Activated naive CD8-positive, alpha-beta T cell treated with anti-CD3 and anti-CD28 coated beads, Interleukin-2, amount 50 U/mL, for 24 hours (primary cell): Measurements from ENCODE around the gene NEUROG1.

Experiments
- ATAC-seq: fragments of 150-1000 bp; cut with Tn5 transposase; one replicate; pipeline ENCODE4 v1.10.0; 2021
- DNase-seq: peaks from one replicate; pipeline ENCODE4 v3.0.0; 2021
- H3K27ac Mint-ChIP-seq: one replicate; pipeline ENCODE4 v1.8.0; 2021; ENCODE audit warnings: mild to moderate bottlenecking, mixed read lengths
- H3K27me3 Mint-ChIP-seq: one replicate; pipeline ENCODE4 v1.8.0; 2021; ENCODE audit warnings: mixed read lengths
- H3K36me3 Mint-ChIP-seq: one replicate; pipeline ENCODE4 v1.8.0; 2021; ENCODE audit warnings: low read depth, mixed read lengths
- H3K4me1 Mint-ChIP-seq: one replicate; pipeline ENCODE4 v1.8.0; 2021; ENCODE audit warnings: mixed read lengths
- H3K4me3 Mint-ChIP-seq: one replicate; pipeline ENCODE4 v1.8.0; 2021; ENCODE audit warnings: mild to moderate bottlenecking, moderate library complexity, mixed read lengths
- H3K9me3 Mint-ChIP-seq: one replicate; pipeline ENCODE4 v1.8.0; 2021; ENCODE audit warnings: mixed read lengths

NEUROG1 gene

DNA sequence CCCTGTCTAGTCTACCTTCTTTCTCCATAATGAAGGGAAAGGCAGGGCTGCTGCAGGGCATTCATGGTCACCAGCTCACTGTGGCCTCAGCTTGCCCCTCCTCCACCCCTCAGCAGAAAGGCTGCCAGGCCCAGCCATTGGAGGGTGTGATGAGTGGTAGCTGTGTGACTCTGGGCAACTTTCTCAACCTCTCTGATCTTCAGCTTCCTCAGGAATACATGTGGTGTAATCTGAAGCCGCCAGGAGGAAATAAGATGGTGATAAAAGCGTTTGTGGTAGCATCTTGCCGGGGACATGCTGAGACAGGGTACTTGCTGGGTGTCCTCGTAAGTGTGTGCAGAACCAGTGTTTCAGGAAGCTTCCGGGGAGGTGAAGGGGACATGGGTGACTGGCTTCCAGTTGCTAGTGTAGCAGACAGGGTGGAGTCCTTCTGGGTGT lies 33.2 kb upstream of the NEUROG1 start:
- no peak overlapping the region for H3K4me3 Mint-ChIP-seq

DNA sequence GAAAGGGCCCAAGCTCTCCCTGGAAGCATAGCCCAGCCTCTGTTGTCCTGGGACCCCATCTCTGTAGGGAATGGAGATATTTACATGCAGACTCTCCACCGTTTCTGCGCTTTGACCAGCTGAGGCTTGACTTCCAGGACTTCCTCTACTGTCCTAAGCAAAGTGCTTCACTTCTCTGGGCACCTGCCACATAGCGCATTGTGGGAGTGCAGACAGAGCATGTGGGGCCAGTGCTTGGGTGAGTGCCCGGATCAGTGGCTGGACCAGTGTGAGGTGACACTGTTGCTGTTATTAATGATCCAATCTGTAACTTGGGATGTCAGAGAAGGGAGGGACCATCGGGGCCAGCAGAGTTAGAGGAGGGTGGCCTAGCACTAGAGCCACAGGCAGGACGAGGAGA lies 32.5 kb upstream of the NEUROG1 start:
- H3K4me1 Mint-ChIP-seq, result no peaks in the 10 kb centered on the region
- no peaks in the 10 kb centered on the region for H3K36me3 Mint-ChIP-seq
- DNase-seq (no peak), ATAC-seq (no peak)
- no peaks in the 10 kb centered on the region for H3K9me3 Mint-ChIP-seq
- no peak overlapping the region for H3K27ac Mint-ChIP-seq
- H3K27me3 Mint-ChIP-seq, result peaks cover 4% of the 10 kb centered on the region
- H3K4me3 Mint-ChIP-seq, result no peak overlapping the region

More for the DNA sequence above, 33.2 kb upstream of the NEUROG1 start:
- Mint-ChIP-seq H3K9me3 (no peaks in the 10 kb centered on the region), H3K4me1 (no peaks in the 10 kb centered on the region), H3K27ac (no peak overlapping the region), H3K27me3 (peaks cover 4% of the 10 kb centered on the region), H3K36me3 (no peaks in the 10 kb centered on the region)
- DNase-seq, result no peak
- no peak for ATAC-seq

DNA sequence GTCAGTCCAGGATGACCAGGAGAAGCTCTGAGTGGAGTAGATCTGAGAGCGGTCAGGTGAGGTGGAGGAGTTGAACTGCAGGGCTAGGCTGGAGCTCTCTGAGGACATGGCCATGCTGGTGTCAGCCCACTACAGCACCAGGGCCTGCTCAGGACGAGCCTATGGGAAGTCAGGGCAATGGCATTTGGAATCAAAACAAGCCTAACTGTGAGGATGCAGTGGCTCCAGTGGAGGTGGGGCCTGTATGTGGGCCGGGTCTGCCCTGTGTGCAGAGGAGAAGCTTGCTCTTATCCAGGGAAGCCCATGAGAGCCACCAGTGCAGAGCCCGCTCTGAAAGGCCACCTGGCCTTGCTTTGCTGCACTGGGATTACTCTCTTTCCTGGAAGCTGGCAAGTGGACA lies 31.9 kb upstream of the NEUROG1 start:
- DNase-seq (no peak), ATAC-seq (no peak)
- peaks cover 4% of the 10 kb centered on the region for H3K27me3 Mint-ChIP-seq
- no peaks in the 10 kb centered on the region for H3K9me3 Mint-ChIP-seq
- H3K27ac Mint-ChIP-seq, result no peak overlapping the region
- no peaks in the 10 kb centered on the region for H3K36me3 Mint-ChIP-seq
- no peak overlapping the region for H3K4me3 Mint-ChIP-seq
- H3K4me1 Mint-ChIP-seq, result no peaks in the 10 kb centered on the region

DNA sequence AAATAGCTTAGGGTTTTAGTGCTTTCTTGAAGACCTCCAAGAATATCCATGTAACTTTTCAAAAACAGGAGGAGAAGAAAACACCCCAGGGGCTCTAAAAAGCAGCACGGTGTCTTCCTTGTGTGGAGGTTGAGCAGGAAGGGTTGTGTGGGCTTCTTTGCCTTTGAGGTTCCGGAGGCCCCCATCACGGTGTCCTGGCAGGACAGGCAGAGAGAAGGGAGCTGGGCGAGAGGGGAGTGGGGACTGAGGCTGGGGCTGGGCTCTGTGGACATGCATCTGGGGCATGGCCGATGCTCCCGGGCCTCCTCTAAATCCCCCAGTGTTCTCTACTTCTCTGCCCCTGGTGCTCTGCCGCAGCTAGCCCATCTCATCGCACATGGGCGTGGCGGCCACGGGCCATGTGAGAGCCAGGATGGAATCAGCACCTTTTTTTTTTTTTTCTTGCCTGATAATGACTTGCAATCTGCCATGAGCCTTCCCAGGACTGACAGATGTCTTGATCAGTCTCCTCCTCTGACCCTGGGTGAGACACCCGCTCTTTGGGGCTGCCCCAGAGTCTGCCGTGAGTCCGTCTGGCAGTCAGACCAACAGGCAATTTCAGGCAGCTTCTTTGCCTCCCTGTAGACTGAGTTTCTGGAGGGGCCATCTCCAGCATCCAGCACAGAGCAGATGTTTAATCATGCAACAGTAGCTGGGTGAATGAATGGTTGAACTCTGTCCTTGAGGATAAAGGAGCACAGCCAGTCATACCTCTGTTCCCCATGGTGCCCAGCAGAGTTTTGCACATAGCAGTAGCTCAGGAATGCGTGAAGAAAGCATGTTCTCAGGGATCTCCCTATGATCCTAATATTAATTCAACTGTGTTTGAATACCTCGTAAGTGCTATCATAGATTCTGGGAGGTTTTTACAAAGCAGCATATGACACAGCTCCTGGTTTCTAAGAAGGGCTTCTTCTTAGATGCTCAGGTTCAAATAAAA lies 30.9 kb upstream of the NEUROG1 start:
- Mint-ChIP-seq H3K27me3 (peaks cover 4% of the 10 kb centered on the region), H3K9me3 (no peaks in the 10 kb centered on the region), H3K4me3 (no peak overlapping the region), H3K36me3 (no peaks in the 10 kb centered on the region), H3K27ac (no peak overlapping the region), H3K4me1 (no peaks in the 10 kb centered on the region)
- no peak for ATAC-seq
- DNase-seq, result no peak

DNA sequence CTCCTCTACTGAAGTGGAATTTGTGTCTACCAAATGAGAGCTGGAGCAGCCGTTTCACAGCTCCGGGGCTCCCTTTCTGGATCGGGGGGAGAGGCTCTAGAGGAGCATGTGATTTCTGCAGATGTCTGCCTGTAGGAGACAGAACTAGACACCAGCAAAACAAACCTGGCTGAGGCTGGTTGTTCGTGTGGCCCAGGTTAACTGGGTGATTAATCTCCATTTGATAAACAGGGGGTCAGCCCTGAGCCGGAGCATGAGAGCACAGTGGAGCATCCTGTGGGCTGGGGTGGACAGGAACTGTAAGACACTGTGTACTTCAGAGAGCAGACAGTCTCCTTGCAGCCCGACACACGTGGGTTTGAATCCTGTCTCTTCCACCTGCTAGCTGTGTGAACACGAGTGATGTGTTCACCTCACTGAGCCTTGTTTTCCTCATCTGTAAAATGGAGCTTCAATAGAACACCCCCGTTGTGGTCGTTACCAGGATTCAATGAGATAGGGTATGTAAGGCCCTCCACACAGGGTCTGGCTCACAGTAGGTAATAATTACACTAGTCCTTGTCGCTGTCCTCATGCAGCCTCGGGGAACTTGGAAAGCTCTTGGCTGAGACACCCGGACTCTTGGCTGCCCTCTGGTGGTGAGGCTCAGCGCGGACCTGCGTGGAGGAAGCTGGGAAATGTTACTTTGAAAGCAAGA lies 30.1 kb upstream of the NEUROG1 start:
- H3K27ac Mint-ChIP-seq, result no peak overlapping the region
- ATAC-seq (no peak), DNase-seq (peak; percentile 80)
- peaks cover 5% of the 10 kb centered on the region for H3K27me3 Mint-ChIP-seq
- no peaks in the 10 kb centered on the region for H3K4me1 Mint-ChIP-seq
- H3K4me3 Mint-ChIP-seq, result no peak overlapping the region
- H3K36me3 Mint-ChIP-seq, result no peaks in the 10 kb centered on the region
- no peaks in the 10 kb centered on the region for H3K9me3 Mint-ChIP-seq

DNA sequence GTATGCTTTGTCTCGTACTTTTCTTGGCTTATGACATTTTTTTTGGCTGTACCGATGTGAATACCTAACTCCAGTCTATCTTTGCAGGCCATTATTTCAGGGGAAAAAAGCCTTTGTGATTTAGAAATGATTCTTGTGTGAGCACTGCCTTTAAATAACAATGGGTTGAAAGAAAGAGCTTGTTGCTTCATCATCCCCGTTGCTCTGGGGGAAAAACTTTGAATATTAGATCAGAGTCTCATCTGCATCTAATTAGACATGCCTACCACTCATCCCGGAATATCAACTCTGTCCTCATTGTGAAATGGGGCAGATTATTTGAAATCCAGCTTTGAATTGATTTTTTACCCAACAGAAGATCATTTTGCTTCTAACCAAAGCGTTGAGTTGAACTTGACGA lies 29.5 kb upstream of the NEUROG1 start:
- no peak for DNase-seq
- Mint-ChIP-seq H3K27ac (no peak overlapping the region), H3K36me3 (no peaks in the 10 kb centered on the region), H3K9me3 (no peaks in the 10 kb centered on the region), H3K27me3 (peaks cover 9% of the 10 kb centered on the region), H3K4me3 (no peak overlapping the region), H3K4me1 (peaks cover 2% of the 10 kb centered on the region)
- ATAC-seq, result no peak

GRCh38 chr5:135564331-135564730 lies 28.6 kb upstream of the NEUROG1 start:
- Mint-ChIP-seq H3K36me3 (no peaks in the 10 kb centered on the region), H3K4me3 (no peak overlapping the region), H3K4me1 (peaks cover 2% of the 10 kb centered on the region), H3K27ac (no peak overlapping the region), H3K9me3 (no peaks in the 10 kb centered on the region), H3K27me3 (peaks cover 16% of the 10 kb centered on the region)
- DNase-seq (no peak), ATAC-seq (no peak)

DNA sequence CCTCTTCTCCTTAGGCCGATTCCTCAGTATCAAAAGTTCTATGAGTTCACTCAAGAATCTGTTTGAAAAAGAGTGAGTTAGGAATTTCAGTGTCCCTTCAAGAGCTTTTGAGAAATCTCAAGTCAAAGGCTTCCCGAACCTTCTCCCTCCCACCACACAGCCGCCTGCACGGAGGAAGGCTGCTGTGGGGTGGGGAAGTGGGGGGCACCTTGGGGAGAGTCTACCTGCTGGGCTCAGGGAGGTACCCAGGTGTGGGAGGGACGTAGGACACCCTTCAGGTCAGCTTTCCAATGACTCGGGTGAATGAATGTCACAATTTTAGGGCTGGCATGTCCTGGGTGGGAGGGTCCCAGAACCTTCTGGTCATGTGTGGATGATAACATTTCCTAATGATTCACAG lies 25.5 kb upstream of the NEUROG1 start:
- Mint-ChIP-seq H3K36me3 (no peaks in the 10 kb centered on the region), H3K27me3 (peaks cover 22% of the 10 kb centered on the region), H3K9me3 (no peaks in the 10 kb centered on the region), H3K4me3 (no peak overlapping the region), H3K4me1 (peaks cover 2% of the 10 kb centered on the region), H3K27ac (no peak overlapping the region)
- DNase-seq, result no peak
- no peak for ATAC-seq

- Mint-ChIP-seq H3K9me3 (no peaks in the 10 kb centered on the region), H3K27me3 (peaks cover 24% of the 10 kb centered on the region), H3K4me1 (peaks cover 2% of the 10 kb centered on the region), H3K27ac (no peak overlapping the region), H3K4me3 (no peak overlapping the region), H3K36me3 (no peaks in the 10 kb centered on the region)
- peak; percentile 80 for DNase-seq
- peak; percentile 89 for ATAC-seq
Observed at GRCh38 chr5:135560858-135561257, 25.1 kb upstream of the NEUROG1 start.

- H3K36me3 Mint-ChIP-seq, result no peaks in the 10 kb centered on the region
- H3K4me3 Mint-ChIP-seq, result no peak overlapping the region
- no peak for ATAC-seq
- H3K4me1 Mint-ChIP-seq, result peaks cover 2% of the 10 kb centered on the region
- H3K27ac Mint-ChIP-seq, result no peak overlapping the region
- H3K27me3 Mint-ChIP-seq, result peaks cover 26% of the 10 kb centered on the region
- DNase-seq, result no peak
- no peaks in the 10 kb centered on the region for H3K9me3 Mint-ChIP-seq
Observed at GRCh38 chr5:135559354-135559753, 23.6 kb upstream of the NEUROG1 start.

DNA sequence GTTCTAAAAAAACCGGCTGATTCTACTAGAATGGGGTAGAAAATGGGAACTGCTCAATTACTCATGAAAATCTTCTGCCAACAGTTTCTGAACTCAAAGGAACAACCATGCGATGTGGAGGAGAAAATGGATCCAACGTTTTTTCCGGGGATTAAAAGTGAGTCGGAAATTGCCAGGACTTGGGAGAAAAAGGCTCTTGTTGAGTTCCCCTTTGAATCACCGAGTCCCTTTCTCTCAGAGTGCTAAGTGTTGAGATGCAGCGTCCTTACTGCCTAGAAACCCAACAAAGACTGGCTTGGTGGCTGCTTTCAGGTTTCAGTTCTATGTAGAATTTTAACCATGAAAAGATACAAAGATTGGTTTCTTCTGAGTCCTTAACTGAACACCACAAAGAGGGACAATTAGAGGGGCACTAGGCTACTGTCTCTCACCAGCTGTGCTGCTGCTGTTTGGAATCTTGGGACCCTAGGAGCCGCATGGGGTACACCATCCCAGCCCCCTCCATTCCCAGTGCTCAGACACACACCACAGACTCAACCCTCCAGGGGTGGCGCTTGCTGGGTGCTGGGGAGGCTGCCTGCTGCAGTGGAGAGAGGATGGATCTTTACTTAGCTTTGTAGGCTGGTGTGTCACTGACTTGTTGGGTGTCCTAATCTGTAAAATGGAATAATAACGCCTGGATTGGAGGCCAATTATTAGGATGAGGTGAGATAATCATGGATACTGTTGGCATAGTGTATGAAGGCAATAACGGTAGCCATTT lies 21.5 kb upstream of the NEUROG1 start:
- Mint-ChIP-seq H3K4me3 (no peak overlapping the region), H3K27me3 (peaks cover 32% of the 10 kb centered on the region), H3K27ac (no peak overlapping the region), H3K9me3 (no peaks in the 10 kb centered on the region), H3K4me1 (peaks cover 2% of the 10 kb centered on the region), H3K36me3 (no peaks in the 10 kb centered on the region)
- ATAC-seq (no peak), DNase-seq (no peak)

DNA sequence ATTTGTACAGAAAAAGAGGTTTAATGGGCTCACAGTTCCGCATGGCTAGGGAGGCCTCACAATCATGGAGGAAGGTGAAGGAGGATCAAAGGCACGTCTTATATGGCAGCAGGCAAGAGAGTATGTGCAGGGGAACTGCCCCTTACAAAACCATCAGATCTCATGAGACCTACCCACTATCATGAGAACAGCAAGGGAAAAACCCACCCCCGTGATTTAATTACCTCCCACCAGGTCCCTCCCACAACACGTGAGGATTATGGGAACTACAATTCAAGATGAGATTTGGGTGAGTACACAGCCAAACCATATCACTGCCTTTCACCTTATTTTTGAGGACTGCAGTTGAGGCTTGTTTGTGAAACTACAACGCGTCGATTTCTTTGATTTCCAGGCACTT lies 20.9 kb upstream of the NEUROG1 start:
- no peaks in the 10 kb centered on the region for H3K9me3 Mint-ChIP-seq
- H3K27me3 Mint-ChIP-seq, result peaks cover 37% of the 10 kb centered on the region
- H3K4me1 Mint-ChIP-seq, result peaks cover 2% of the 10 kb centered on the region
- DNase-seq, result no peak
- H3K36me3 Mint-ChIP-seq, result no peaks in the 10 kb centered on the region
- no peak for ATAC-seq
- no peak overlapping the region for H3K27ac Mint-ChIP-seq
- no peak overlapping the region for H3K4me3 Mint-ChIP-seq

DNA sequence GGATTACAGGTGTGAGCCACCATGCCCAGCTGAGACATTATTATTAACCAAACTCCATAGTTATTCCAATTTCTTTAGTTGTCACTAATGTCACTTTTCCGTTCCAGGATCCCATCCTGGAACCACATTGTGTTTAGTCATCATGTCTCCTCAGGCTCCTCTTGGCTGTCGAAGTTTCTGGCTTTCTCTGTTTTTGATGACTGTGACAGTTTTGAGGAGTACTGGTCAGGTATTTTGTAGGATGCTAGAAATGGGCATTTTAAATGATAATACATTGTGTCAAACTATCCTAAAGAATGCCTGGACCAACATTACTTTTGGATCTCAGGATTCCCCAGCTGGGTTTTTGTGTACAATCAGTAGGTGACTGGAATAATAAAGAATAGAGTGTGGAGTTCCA lies 19.8 kb upstream of the NEUROG1 start:
- DNase-seq, result no peak
- Mint-ChIP-seq H3K4me3 (no peak overlapping the region), H3K36me3 (no peaks in the 10 kb centered on the region), H3K27ac (no peak overlapping the region), H3K9me3 (no peaks in the 10 kb centered on the region), H3K4me1 (no peaks in the 10 kb centered on the region), H3K27me3 (peaks cover 40% of the 10 kb centered on the region)
- ATAC-seq, result no peak

GRCh38 chr5:135553688-135554462 lies 18.1 kb upstream of the NEUROG1 start:
- DNase-seq, result no peak
- no peak for ATAC-seq
- no peak overlapping the region for H3K27ac Mint-ChIP-seq
- no peaks in the 10 kb centered on the region for H3K9me3 Mint-ChIP-seq
- no peaks in the 10 kb centered on the region for H3K4me1 Mint-ChIP-seq
- peaks cover 43% of the 10 kb centered on the region for H3K27me3 Mint-ChIP-seq
- no peak overlapping the region for H3K4me3 Mint-ChIP-seq
- no peaks in the 10 kb centered on the region for H3K36me3 Mint-ChIP-seq
